GM18526 (cell line): ENCODE data around the gene XPO4.

Experiments
- POLR2A ChIP-seq: IDR thresholded peaks from 3 replicates; pipeline ENCODE4 v1.6.1; 2011; ENCODE audit not compliant: insufficient read length; ENCODE audit errors: extremely low read depth

The XPO4 gene

DNA sequence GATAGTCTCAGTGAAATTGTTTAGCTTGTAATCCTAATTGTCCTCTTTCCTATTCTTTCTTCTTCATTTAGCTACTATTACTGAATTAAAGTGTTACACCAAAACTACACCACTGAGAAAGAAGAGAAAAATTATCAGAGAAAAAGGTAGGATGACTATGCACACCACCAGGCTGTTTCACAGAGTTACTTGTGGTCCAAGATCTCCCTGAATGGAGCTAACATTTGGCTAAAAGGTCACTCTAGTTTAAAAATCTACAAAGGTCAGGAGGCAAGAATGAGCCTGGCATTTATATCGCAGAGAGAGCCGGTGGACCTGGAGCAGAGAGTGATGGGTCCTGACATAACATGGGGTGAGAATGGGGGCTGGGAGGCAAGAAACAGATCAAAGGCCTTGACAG is 91.7 kb downstream of the XPO4 start:
- TF ChIP-seq POLR2A = no peak

DNA sequence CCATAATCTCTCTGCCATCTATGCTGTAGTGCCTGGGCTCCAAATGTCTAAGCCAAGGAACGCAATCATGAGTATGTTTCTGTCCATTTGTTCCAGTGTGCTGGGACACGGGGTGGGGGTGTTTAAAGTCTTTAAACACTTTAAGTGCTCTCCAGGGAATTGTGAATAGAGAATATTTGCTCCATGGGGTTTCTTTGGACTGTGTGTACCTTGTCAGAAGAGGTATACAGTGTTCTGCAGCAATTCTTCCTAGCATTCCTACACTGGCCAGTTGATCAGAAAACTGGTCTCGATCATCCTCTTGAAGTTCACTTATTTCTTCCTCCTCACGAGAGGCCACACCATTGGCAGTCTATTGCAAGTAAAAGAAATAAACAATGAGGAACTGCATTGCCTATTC is 93.7 kb downstream of the XPO4 start:
- TF ChIP-seq POLR2A = no peak

DNA sequence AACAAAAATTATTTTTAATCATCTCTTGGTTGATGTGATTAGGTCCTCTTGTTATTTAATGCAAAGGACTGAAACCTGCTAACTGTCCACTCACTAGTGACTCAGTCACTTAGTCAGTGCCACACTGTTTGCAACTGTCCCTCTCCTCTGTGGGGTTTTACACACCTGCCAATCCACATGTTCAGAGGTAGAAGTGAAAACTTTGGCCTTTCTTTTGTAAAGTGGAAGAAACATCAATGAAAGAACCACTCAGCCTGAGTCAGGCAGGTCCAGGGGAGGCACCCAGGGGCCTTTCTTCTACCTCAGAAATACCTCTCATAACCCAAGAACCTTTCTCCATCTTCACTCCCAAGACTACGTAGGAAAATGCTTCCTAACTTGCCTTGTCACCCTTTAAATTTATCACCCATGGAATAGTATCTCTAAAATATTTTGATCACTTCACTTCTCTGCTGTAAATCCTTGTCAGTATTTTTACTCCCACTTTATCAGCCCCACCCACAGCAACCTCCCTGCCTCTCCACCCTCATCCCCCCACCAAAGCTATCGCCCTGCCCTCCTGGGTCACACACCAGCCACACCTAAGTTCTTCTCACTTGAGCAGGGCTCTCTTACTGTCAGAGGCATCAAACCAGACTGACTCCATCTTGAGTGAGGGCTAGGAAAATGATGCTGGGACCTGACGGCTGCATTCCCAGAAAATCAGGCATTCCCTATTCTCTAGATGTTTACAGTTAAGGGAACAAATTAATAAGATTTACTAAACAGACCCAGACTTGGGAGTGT is 99.2 kb downstream of the XPO4 start:
- no peak for TF ChIP-seq POLR2A

DNA sequence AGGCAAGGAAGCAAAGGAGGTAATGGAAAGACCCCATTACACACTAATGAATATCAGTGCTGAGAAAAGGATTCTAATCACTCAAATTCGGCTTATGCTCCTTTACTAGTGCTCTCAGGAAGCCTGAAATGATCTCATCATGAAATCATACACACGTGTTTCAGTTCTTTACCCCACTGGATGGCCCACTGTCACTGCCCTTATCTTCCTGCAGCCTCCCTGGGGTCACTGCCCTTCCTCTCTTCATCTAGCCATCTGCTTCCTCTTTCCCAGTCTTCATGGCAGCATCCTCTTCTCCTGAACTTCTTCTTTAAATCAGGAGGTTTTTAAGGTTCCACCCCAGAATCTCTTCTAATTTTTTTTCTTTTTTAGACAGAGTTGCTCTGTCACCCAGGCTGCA is 100.8 kb downstream of the XPO4 start:
- no peak for TF ChIP-seq POLR2A

- TF ChIP-seq POLR2A = no peak
These were observed 102.7 kb downstream of the XPO4 start for GRCh38 chr13:20799726-20800416.

GRCh38 chr13:20798027-20798426 is 104.5 kb downstream of the XPO4 start:
- TF ChIP-seq POLR2A = no peak

DNA sequence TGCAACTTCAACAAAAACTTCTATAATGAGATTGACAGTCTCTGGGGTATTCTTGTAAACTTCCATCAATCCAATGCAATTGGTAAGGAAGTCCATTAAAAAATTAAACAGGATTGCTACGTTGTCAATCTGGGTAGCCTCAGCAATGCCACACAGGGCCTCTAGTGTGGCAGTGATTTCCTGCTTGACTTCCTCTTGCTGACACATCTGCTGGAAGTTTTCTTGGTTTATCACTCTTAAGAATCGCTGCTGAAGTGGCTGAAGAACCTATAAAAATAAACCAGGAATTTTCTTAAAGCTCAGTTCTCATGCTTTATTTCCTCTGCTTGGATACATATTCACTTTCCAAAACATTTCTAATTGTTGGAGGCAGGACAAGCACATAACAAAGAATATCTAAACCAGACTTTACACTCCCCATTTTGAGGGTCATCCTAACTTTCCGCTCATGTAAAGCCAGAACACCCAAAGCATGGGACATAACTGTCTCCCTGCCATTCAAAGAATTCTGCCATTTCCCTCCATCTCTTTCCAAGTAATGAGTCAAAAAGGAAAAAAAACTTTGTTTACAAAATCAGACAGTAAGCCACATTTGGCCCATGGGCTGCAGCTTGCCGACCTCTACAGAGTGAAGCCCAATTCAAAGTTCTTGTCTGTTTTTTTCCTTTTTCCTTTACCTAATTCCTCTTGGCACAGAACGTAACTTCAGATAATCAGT is 105.6 kb downstream of the XPO4 start:
- TF ChIP-seq POLR2A = no peak

DNA sequence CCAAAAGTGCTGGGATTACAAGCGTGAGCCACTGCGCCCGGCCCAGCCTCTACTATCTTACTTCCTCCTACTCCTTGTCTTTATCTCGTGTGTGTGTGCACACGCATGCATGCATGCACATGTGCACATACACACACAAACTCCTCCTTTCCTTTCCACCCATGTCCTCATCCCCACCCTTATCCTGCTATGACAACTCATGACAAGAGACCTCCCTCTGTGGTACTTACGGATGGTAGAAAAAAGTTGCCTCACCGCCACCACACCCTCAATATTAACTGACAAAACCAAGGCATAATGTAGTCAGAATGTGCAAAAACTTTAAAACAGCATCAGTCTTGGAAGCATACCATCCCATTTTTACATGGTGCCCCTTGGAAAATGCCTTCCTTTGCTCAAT is 112.9 kb downstream of the XPO4 start:
- no peak for TF ChIP-seq POLR2A

- no peak for TF ChIP-seq POLR2A
These were observed 114.2 kb downstream of the XPO4 start for GRCh38 chr13:20788312-20788711.

- no peak for TF ChIP-seq POLR2A
These were observed 115.4 kb downstream of the XPO4 start for GRCh38 chr13:20787180-20787579.

DNA sequence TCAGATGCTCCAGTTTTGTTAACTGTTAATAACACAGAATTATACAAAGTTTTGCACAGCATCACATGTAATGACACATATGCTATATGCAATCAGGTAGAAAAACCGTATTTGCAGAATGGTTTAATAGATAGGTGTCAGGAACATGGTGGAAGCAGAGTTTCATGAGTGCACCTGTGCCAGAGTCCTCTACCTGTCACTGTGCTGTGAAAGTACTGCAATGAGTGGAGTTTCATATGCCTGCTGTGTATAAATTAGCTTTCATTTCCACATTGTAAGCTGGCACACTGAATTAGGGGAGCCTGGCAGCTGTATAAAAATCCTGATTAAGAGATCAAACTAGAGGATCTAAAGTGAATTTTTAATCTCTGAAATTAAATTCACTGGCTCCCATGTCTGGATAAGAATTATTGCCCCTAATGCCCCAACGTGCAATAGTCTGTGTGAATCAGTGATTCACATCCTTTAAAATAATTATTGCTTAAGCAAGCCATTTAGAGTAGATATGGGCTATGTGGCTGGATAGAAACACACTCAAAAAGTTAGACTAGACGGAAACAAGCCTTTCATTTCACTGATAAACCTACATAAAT is 120.3 kb downstream of the XPO4 start:
- no peak for TF ChIP-seq POLR2A

DNA sequence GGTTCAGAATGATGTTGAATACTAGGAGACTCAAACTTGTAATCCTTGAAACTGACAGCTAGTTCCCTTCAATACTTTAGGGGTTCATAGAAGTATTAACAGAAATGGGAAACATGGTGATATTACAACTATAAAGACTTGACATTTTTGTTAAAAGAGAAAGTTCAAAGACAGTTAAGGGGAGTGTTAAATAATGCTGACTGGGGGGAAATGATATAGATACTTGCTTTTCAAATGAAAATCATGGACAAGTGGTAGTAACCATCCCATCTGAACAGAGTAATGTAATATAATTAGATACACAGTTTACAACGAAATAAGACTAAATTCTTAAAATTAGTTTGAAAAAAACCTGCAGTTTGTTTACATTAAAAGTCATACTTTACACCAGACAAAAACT is 122.2 kb downstream of the XPO4 start:
- no peak for TF ChIP-seq POLR2A

- no peak for TF ChIP-seq POLR2A
These were observed 123.1 kb downstream of the XPO4 start for GRCh38 chr13:20779405-20779804.

GRCh38 chr13:20778311-20778710 is 124.2 kb downstream of the XPO4 start:
- TF ChIP-seq POLR2A = no peak

- no peak for TF ChIP-seq POLR2A
These were observed 125.8 kb downstream of the XPO4 start for GRCh38 chr13:20776751-20777150.

DNA sequence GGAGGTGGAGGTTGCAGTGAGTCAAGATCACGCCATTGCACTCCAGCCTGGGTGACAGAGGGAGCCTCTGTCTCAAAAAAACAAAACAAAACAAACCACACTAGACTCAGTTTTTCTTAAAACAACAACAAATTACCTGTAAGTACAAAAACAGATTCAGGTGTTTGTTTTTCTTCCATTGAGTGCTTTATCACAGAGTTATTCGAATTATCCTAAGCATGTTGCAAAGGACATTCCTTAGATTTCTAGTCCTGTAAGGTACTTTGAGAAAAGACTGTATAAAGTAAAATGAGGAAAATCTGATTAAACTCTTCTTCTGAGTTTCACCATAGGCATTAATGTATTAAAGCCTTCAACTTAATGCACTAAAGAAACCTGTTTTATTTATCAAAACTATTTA is 126.6 kb downstream of the XPO4 start:
- TF ChIP-seq POLR2A = no peak
